SK-N-MC (cell line): Measurements from ENCODE around the gene STH.
"Not testable (repeated sequence)": the region's sequence is repeated elsewhere in the genome, so short reads cannot be mapped to it uniquely, and the experiment has no call there.

Experiments
- EZH2 ChIP-seq: fragments of 200-600 bp; sonication (generic); IDR thresholded peaks from one replicate; pipeline ENCODE4 v1.6.1; 2017; ENCODE audit warnings: antibody characterized with exemption
- FOXP2 ChIP-seq: optimal IDR thresholded peaks from 2 replicates; pipeline ENCODE3; 2011; ENCODE audit warnings: mild to moderate bottlenecking, moderate library complexity; ENCODE audit not compliant: insufficient read depth; ENCODE audit errors: extremely low read length, control extremely low read depth
- POLR2AphosphoS5 ChIP-seq: IDR thresholded peaks from 2 replicates; pipeline ENCODE4 v1.6.1; 2012; ENCODE audit warnings: mild to moderate bottlenecking, low read depth, low read length, borderline replicate concordance

- not testable (repeated sequence) for TF ChIP-seq POLR2AphosphoS5, EZH2, FOXP2
Observed at GRCh38 chr17:46019408-46019925, 20.4 kb downstream of the STH start.
